Ovary (tissue), 9 donors: ENCODE results near the gene GRM5. TPM values are rescaled to one million over a fixed set of nuclear protein-coding genes. Genes with fewer than 3 reads are reported as not detected.
"Not testable (repeated sequence)": the region's sequence is repeated elsewhere in the genome, so short reads cannot be mapped to it uniquely, and the experiment has no call there.

Experiments
- DNase-seq, 5 donors: peaks; one replicate each; pipeline ENCODE4 v3.0.0-alpha.2; 2019 to 2020
- H3K27ac ChIP-seq, 2 donors: fragments of 200-600 bp; one replicate each; pipeline versions ENCODE4 v1.5.1 to v1.8.0; 2019 to 2022
- H3K27me3 ChIP-seq: fragments of 200-600 bp; one replicate; pipeline ENCODE4 v1.8.0; 2022
- H3K36me3 ChIP-seq: fragments of 200-600 bp; sonication (generic); one replicate; pipeline ENCODE4 v1.5.1; 2019
- H3K4me1 ChIP-seq: one replicate; pipeline ENCODE4 v1.8.1; 2013; ENCODE audit warnings: mild to moderate bottlenecking, moderate library complexity; ENCODE audit not compliant: insufficient read depth
- H3K4me3 ChIP-seq: fragments of 200-600 bp; sonication (generic); one replicate; pipeline ENCODE4 v1.5.1; 2017
- H3K9me3 ChIP-seq, 2 donors: fragments of 200-600 bp in 1 of 2; sonication (generic) in 1 of 2; one replicate each; pipeline versions ENCODE4 v1.5.1 to v1.8.1; 2013 to 2019; ENCODE audit warnings: mild to moderate bottlenecking in 1 of 2, moderate library complexity in 1 of 2
- EP300 ChIP-seq: sonication (generic); formaldehyde crosslinking; IDR thresholded peaks from one replicate; pipeline ENCODE4 v1.6.1; 2017; ENCODE audit warnings: antibody characterized with exemption
- POLR2A ChIP-seq: fragments of 450-650 bp; IDR thresholded peaks from one replicate; pipeline ENCODE4 v1.6.1; 2017; ENCODE audit warnings: antibody characterized with exemption, mild to moderate bottlenecking, moderate library complexity
- WGBS, 3 donors: extraction: QIAGEN DNeasy Blood & Tissue Kit in 1 of 3; methylation state at CpG; one replicate each; pipeline versions ENCODE4 v1.1.5 to v1.1.7; 2013 to 2017; 5-methylcytosine and 5-hydroxymethylcytosine counted together
- intact Hi-C, 4 donors: fragments of 100-400 bp; cut with DNase I; formaldehyde crosslinking; loops; one replicate each; pipeline versions ENCODE4 v1.11.0 to v1.15.1; 2022 to 2023
- polyA plus RNA-seq, 2 donors: library from polyadenylated mRNA; stranded (reverse); fragments of 200-250 nt in 1 of 2; fragments of 350-450 nt in 1 of 2; fragmentation: Illumina TruSeq in 1 of 2; extraction: RNeasy Lipid Tissue Mini Kit (QIAGEN cat#74804) in 1 of 2; gene quantifications; one replicate each; pipeline ENCODE4 v1.2.3, GENCODE V29; 2013 to 2014
- total RNA-seq, 7 donors: library from RNA; depleted of rRNA in 2 of 7; stranded (reverse); fragments of >200 nt in 2 of 7; fragmentation: NEBNext Ultra II Directional in 3 of 7; extraction: Animal tissue kit (Norgen Biotek cat#: 25700) in 3 of 7; gene quantifications; one replicate each; pipeline versions ENCODE4 v1.1.0 to v1.2.4, GENCODE V29; 2016 to 2023
- TF ChIP-seq, protein P1 (sequence below), 3 donors: fragments of 450-650 bp in 2 of 3; fragments of 200-600 bp in 1 of 3; IDR thresholded peaks; one replicate each; pipeline versions ENCODE4 v1.5.1 to v1.8.0; 2016 to 2022; ENCODE audit warnings: antibody characterized with exemption in 3 of 3, mild to moderate bottlenecking in 1 of 3
- donor health status: DM: no; HTN: no; CAD: no; lungs with moderate emphysema.
- donor health status: DM: no; HTN: no; CAD: no.
- donor health status: Bipolar disorder and iron deficiency.
- donor health status: DM: yes; HTN: yes; CAD: no.
- donor health status: DM: no; HTN: no; CAD: no.
- donor health status: DM: yes; HTN: yes; CAD: no.

Gene GRM5
- total and polyA plus RNA-seq, 9 donors, result under 0.01 to 0.03 TPM; not detected in 7

DNA sequence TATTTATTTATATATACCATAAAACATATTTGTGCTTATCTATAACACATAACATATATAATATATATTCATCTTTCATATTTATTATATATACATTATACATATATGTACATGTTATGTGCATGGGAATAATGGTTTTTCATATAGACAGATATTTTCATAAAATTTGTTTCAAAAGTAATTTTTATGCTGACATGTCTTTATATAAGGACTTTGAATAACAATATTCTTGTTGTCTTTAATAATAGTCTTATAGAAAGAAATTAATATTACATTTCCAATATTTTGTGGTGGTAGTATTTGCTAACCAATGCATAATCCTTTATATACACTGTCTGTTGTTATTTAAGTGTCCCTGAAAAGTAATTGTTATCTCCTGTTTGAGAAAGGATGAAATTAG, 49.6 kb downstream of the GRM5 start:
- intact Hi-C loops, result no loop called here
- no peak for TF ChIP-seq EP300
- TF ChIP-seq, protein P1, sequence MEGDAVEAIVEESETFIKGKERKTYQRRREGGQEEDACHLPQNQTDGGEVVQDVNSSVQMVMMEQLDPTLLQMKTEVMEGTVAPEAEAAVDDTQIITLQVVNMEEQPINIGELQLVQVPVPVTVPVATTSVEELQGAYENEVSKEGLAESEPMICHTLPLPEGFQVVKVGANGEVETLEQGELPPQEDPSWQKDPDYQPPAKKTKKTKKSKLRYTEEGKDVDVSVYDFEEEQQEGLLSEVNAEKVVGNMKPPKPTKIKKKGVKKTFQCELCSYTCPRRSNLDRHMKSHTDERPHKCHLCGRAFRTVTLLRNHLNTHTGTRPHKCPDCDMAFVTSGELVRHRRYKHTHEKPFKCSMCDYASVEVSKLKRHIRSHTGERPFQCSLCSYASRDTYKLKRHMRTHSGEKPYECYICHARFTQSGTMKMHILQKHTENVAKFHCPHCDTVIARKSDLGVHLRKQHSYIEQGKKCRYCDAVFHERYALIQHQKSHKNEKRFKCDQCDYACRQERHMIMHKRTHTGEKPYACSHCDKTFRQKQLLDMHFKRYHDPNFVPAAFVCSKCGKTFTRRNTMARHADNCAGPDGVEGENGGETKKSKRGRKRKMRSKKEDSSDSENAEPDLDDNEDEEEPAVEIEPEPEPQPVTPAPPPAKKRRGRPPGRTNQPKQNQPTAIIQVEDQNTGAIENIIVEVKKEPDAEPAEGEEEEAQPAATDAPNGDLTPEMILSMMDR (IDR thresholded peaks at IDR 0.05), result no peak
- no peak for TF ChIP-seq POLR2A
- Histone ChIP-seq H3K9me3 (no peaks in the 10 kb centered on the region), H3K27me3 (no peaks in the 10 kb centered on the region), H3K4me3 (no peak overlapping the region), H3K27ac (no peak overlapping the region), H3K36me3 (no peaks in the 10 kb centered on the region), H3K4me1 (no peaks in the 10 kb centered on the region)
- no peak for DNase-seq

DNA sequence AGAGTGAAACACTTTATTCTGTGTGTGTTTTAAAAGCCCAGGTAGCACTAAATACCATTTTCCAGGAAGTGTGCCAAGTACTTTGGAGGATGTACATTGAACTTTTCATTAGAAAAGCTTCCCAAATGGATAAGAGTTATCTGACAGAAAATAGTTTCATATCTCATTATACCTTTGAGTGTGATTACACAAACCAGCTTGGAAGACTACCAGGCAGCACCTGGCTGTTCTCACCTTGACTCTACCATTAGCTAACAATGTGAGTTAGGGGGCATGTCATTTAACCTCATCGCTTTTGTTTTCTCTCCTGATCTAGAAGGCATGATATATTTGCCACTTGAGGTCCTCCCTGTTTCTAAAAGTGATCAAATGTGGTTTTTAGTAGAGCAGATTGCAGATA, 50.2 kb downstream of the GRM5 start:
- TF ChIP-seq, protein P1 (IDR thresholded peaks at IDR 0.05), result no peak
- TF ChIP-seq POLR2A (no peak), EP300 (no peak)
- Histone ChIP-seq H3K4me3 (no peak overlapping the region), H3K27ac (no peak overlapping the region), H3K9me3 (no peaks in the 10 kb centered on the region), H3K4me1 (no peaks in the 10 kb centered on the region), H3K27me3 (no peaks in the 10 kb centered on the region), H3K36me3 (no peaks in the 10 kb centered on the region)
- WGBS, 3 donors, result 0 to 51% (median 34%) methylated on average over 1 of the region's 1 CpG
- DNase-seq, result no peak
- intact Hi-C loops, result no loop called here

DNA sequence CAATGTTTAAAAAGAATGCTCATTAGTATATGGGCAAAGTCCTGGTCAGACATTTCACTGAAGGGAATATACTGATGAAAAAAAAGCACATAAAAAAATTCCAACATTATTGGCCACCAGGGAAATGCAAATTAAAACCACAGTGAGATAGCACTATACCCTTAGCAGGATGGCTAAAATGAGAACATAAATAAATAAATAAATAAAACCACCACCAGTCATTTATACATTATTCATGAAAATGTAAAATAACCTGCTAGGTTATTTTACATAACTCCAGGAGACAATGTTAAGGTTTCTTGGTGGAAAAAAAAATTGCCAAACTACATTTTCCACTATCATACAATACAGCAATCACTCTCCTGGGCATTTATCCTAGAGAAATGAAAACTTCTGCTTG, 64.9 kb downstream of the GRM5 start:
- H3K27ac ChIP-seq, intact Hi-C loops, H3K9me3 ChIP-seq, DNase-seq, H3K36me3 ChIP-seq, H3K27me3 ChIP-seq, H3K4me1 ChIP-seq, H3K4me3 ChIP-seq: not testable (repeated sequence)

DNA sequence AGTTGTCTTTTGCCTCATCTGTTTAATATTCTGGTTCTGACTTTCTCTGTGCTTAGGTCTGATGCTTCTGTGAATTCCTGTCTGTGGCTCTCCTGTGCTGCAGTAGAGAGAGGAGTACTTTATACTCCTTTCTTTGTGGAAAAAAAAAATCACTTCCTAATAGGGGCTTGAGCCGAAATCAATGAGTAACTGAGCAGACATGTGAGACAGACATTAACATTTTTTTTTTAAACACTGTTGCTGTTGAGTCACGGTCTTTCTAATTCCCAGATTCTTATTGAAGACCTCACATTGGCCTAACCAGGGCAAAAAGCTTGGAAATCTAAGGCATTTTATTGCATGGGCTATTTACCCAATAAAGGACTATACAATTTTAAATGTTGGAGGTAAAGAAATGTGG, 86.1 kb downstream of the GRM5 start:
- Histone ChIP-seq H3K4me3 (no peak overlapping the region), H3K9me3 (no peaks in the 10 kb centered on the region), H3K4me1 (no peaks in the 10 kb centered on the region), H3K27ac (no peak overlapping the region), H3K36me3 (no peaks in the 10 kb centered on the region), H3K27me3 (no peaks in the 10 kb centered on the region)
- intact Hi-C loops, result no loop called here
- no peak for TF ChIP-seq EP300
- TF ChIP-seq, protein P1 (IDR thresholded peaks at IDR 0.05), result no peak
- TF ChIP-seq POLR2A, result no peak
- no peak for DNase-seq
- WGBS, 3 donors, result 61 to 69% (median 64%) methylated on average over 2 of the region's 2 CpGs

DNA sequence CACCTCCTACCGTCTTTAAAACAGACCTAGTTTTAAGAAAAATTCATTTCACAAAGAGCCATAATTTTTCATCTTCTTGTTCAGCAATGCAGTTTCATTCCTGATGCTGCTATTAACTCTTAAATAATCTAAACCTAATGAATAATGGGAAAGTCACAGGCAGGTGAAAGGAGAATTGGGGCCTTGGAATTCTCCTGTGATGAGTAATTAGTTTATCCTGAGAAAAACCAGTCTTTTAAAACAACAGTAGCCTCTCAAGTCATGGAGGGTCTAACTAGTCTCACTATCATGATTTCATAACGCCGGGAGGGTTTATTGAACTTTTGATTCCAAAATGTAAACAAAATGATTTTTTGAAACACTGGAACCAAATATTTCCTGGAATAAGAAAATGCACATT, 86.8 kb downstream of the GRM5 start:
- H3K4me3 ChIP-seq, result not testable (repeated sequence)

DNA sequence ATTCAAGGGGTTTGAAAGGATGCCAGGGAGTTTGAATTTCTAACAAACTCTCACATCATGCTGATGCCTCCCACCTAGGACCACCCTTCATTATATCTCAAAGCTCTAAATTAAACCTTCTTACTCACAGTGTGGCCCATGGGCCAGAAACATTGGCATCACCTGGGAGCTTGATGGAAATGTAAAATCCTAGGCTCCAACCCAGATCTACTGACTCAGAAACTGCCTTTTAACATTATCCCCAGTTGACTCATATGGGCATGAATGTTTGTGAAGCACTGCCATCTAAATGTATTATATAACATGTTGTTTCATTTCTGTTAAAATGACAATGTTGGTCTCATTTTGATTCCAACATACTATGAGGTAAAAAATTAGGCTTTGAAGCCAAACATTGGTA, 90.3 kb downstream of the GRM5 start:
- H3K27ac ChIP-seq, intact Hi-C loops, H3K9me3 ChIP-seq, H3K27me3 ChIP-seq, H3K4me3 ChIP-seq, DNase-seq, H3K36me3 ChIP-seq, H3K4me1 ChIP-seq: not testable (repeated sequence)

More for the DNA sequence above, 86.8 kb downstream of the GRM5 start:
- DNase-seq, H3K4me1 ChIP-seq, intact Hi-C loops, H3K36me3 ChIP-seq, H3K9me3 ChIP-seq, H3K27me3 ChIP-seq, H3K27ac ChIP-seq: not testable (repeated sequence)
- WGBS, 3 donors, result 45 to 76% (median 49%) methylated on average over 3 of the region's 3 CpGs
